HG02840 (cell line): ENCODE results near the gene UBAP1.
"Not testable (repeated sequence)": the region's sequence is repeated elsewhere in the genome, so short reads cannot be mapped to it uniquely, and the experiment has no call there.

Experiments
- ATAC-seq: cut with Tn5 transposase; IDR thresholded peaks from one replicate; pipeline ENCODE4 v1.9.1; 2021; ENCODE audit warnings: mild to moderate bottlenecking, moderate library complexity, moderate number of reproducible peaks; ENCODE audit not compliant: unreplicated experiment, low FRiP score

The UBAP1 gene

DNA sequence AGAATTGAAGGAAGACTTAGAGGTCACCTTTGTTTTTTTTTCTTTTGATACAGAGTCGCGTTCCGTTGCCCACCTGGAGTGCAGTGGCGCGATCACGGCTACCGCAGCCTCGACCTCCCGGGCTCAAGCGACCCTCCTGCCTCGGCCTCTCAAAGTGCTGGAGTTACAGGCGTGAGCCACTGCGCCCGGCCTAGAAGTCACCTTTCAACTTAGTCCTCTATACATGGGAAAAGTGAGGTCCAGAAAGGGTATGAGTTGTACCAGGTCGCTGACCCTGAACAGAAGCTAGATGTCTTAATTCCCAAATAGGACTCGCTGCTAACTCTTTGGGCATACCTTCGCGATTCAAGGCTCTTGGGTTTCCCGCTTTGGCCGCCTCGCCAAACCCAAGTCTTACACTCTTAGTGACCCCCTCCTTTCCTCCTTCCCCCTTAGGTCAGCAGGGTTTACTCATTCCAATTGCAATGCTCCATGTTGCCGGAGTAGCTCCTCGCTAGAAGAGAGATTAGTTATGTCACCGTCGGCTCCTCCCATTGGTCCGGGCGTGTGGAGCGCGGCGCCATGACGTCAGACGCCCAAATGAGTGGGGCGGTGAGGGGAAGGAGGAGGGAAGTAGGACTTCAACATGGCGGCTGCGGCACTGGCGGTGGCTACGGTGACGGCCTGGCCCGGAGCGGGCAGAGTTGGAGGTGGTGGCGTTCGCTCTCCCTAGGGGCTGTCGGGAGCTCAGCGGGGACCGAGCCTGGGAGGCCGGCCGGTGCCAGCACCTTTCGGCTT is at the start of gene UBAP1:
UBAP1 (plus strand) TSS at position 608 of the 777 bp plus-strand sequence. CDS start 41,872 bp downstream, outside the sequence.
- peak; percentile 97 for ATAC-seq

GRCh38 chr9:34131571-34131970 is 47.3 kb upstream of the UBAP1 start:
- ATAC-seq: no peak

GRCh38 chr9:34133436-34133949 is 45.4 kb upstream of the UBAP1 start:
- no peak for ATAC-seq

DNA sequence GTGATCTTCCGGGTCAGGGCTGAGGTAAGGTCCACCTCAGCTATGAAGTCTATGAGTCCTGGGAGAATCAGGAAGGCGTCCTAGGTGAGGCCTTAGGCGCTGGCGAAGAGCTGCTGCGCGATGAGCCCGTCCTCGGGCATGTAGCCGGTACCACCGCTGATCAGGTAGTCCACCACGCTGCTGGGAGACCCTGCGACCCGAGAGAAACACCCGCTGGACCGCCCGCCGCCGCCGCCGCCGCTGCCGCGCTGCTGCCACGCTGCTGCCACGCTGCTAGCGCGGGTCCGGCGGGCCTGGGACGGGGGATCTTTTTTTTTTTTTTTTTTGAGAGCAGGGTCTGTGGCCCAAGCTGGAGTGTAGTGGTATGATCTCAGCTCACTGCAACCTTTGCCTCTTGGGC is 44.3 kb upstream of the UBAP1 start:
- no peak for ATAC-seq

DNA sequence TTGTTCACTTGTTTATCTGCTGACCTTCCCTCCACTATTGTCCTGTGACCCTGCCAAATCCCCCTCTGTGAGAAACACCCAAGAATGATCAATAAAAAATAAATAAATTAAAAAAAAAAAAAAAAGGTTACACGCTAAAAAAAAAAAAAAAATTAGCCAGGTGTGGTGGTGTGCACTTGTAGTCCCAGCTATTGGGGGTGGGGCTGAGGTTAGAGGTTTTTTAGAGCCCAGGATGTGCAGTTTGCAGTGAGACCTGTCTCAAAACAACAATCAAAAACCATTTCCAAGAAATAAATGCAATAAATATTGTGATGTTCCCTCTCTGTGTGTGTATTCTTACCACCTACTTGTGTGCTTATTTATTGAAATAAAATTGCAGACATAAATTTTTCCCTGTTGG is 40.2 kb upstream of the UBAP1 start:
- ATAC-seq: not testable (repeated sequence)

DNA sequence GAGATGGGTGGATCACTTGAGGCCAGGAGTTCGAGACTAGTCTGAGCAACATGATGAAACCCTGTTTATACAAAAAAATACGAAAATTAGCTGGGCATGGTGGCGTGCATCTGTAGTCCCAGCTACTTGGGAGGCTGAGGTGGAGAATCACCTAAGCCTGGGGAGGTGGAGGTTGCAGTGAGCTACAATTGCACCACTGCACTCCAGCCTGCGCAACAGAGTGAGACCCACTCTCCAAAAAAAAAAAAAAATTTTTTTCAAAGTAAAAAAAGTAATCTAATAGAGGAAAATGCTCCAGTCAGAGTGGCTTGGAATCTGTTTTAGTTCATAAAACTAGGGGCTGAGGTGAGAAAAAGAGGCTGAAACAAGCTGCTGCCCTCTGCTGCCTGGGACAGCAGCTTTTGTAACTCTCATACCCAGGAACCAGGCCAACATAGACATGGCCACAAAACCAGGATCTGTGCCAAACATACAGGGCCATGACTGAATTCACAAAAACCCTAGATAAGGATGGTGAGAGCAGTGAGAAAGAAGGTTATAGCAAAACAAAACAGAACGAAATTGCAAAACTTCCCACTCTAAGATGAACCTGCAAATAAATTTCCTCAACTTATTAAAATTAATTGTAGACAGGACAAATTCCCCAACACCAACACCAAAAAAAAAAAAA is 39.2 kb upstream of the UBAP1 start:
- ATAC-seq: no peak

DNA sequence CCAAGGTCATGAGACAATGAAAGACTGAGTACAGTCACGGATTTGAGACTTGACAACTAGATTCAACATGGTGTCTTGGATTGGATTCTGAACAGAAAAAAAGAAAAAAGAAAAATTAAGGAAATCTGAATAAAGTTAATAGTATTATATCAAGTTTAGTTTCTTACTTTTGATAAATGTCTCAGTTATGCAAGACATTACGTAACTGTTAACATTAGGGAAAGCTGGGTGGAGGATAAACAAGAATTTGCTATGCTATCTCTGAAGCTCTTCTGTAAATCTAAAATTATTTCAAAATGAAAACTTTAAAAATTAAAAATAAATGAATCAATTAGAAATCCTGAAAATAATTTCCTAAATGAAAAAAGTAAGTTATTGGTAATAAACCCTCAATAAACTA is 38.0 kb upstream of the UBAP1 start:
- ATAC-seq: no peak

DNA sequence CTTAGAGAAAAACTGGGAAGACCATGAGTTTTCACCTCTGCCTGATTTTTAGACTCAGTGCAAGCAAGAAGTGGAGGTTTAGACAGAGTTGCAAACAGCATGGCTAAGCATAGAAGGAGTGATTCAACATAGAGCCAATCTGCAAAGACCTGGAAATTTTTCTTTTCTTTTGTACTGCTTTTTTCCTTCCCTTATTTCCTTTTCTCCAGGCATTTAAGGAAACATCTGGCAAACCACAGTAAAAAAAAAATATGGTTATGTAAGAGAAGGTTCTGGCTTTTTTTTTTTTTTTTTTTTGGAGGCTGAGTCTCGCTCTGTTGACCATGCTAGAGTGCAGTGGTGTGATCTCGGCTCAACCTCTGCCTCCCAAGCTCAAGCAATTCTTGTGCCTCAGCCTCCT is 35.7 kb upstream of the UBAP1 start:
- ATAC-seq: no peak

- ATAC-seq: no peak
Measured at GRCh38 chr9:34145165-34145564, 33.7 kb upstream of the UBAP1 start.

- no peak for ATAC-seq
Measured at GRCh38 chr9:34151398-34151797, 27.4 kb upstream of the UBAP1 start.

DNA sequence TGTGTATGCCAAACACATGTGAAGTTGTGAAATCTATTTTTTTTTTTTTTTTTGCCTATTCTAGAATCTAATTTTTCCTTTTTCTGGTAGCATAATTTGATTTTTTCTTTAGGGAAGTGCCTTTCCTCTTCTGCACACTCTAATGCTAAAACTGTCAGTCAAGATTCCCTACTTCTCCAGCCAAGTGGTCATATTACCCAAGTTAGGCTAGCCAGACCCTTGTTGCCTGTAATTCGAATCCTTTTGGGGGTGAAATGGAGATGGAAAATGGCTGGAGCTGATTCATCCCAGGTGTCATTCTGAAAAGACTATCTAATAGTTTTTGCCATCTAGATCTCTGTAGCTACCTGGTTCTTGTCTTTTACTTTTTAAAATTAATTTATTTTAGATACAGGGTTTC is 24.8 kb upstream of the UBAP1 start:
- ATAC-seq: no peak

GRCh38 chr9:34157318-34157717 is 21.5 kb upstream of the UBAP1 start:
- ATAC-seq: no peak

- ATAC-seq: no peak
Measured at GRCh38 chr9:34157898-34158297, 20.9 kb upstream of the UBAP1 start.

- ATAC-seq: no peak
Measured at GRCh38 chr9:34158362-34158869, 20.4 kb upstream of the UBAP1 start.

GRCh38 chr9:34163434-34163833 is 15.4 kb upstream of the UBAP1 start:
- ATAC-seq: no peak

- ATAC-seq: no peak
Measured at GRCh38 chr9:34169125-34169524, 9.7 kb upstream of the UBAP1 start.

GRCh38 chr9:34170237-34170991 is 8.4 kb upstream of the UBAP1 start:
- no peak for ATAC-seq

- no peak for ATAC-seq
Measured at GRCh38 chr9:34171753-34172535, 6.9 kb upstream of the UBAP1 start.

GRCh38 chr9:34176089-34176488 is 2.8 kb upstream of the UBAP1 start:
- ATAC-seq: no peak
